Smooth muscle cell (in vitro differentiated cells): ENCODE measurements around the gene RIT2. TPM values are rescaled to one million over a fixed set of nuclear protein-coding genes. Genes with fewer than 3 reads are reported as not detected.

ENCODE experiments used
- DNase-seq: peaks from one replicate; lab custom pipeline; 2025; ENCODE audit not compliant: unreplicated experiment; lab: John Stamatoyannopoulos, UW
- H2AFZ ChIP-seq: fragments of 200-600 bp; sonication (generic); 2 replicates; pipeline ENCODE4 v1.6.0; 2016; ENCODE audit warnings: antibody characterized with exemption, low read depth, mild to moderate bottlenecking
- H3F3A ChIP-seq: fragments of 200-600 bp; sonication (generic); 2 replicates; pipeline ENCODE4 v1.6.0; 2017; ENCODE audit warnings: antibody characterized with exemption, low read depth
- H3K27ac ChIP-seq: fragments of 200-600 bp; sonication (generic); 2 replicates; pipeline ENCODE4 v1.5.1; 2016; ENCODE audit warnings: low read depth, mild to moderate bottlenecking
- H3K27me3 ChIP-seq: fragments of 200-600 bp; sonication (generic); 2 replicates; pipeline ENCODE4 v1.6.1; 2016; ENCODE audit warnings: low read depth, mild to moderate bottlenecking
- H3K36me3 ChIP-seq: fragments of 200-600 bp; sonication (generic); 2 replicates; pipeline ENCODE4 v1.5.1; 2016; ENCODE audit warnings: low read depth
- H3K4me1 ChIP-seq: fragments of 200-600 bp; sonication (generic); 2 replicates; pipeline ENCODE4 v1.5.1; 2016; ENCODE audit warnings: low read depth
- H3K4me2 ChIP-seq: fragments of 200-600 bp; sonication (generic); 2 replicates; pipeline ENCODE4 v1.6.0; 2016; ENCODE audit warnings: mild to moderate bottlenecking
- H3K4me3 ChIP-seq: fragments of 200-600 bp; sonication (generic); 2 replicates; pipeline ENCODE4 v1.5.1; 2016; ENCODE audit warnings: mild to moderate bottlenecking
- H3K79me2 ChIP-seq: fragments of 200-600 bp; sonication (generic); 2 replicates; pipeline ENCODE4 v1.6.0; 2016; ENCODE audit warnings: low read depth, mild to moderate bottlenecking
- H3K9ac ChIP-seq: fragments of 200-600 bp; sonication (generic); 2 replicates; pipeline ENCODE4 v1.6.0; 2016; ENCODE audit warnings: low read depth
- H3K9me3 ChIP-seq: fragments of 200-600 bp; sonication (generic); replicated peaks from 2 replicates; pipeline ENCODE4 v1.5.1; 2016; ENCODE audit warnings: low read depth
- H4K20me1 ChIP-seq: fragments of 200-600 bp; sonication (generic); 2 replicates; pipeline ENCODE4 v1.6.0; 2016; ENCODE audit warnings: low read depth
- CTCF ChIP-seq: fragments of 200-600 bp; sonication (generic); IDR thresholded peaks from 2 replicates; pipeline ENCODE4 v1.5.1; 2017; ENCODE audit warnings: borderline replicate concordance, mild to moderate bottlenecking, antibody characterized with exemption; ENCODE audit not compliant: insufficient read depth, poor library complexity, severe bottlenecking
- WGBS: methylation state at CpG from one replicate; pipeline ENCODE4 v1.1.7; 2016; ENCODE audit warnings: low lambda C conversion rate; 5-methylcytosine and 5-hydroxymethylcytosine counted together
- polyA plus RNA-seq: library from polyadenylated mRNA; unstranded; fragments of >200 nt; fragmentation: Nextera tagmentation; extraction: Ambion mirVana; gene quantifications from 2 replicates; pipeline ENCODE4 v1.2.1, GENCODE V29; 2016
- total RNA-seq: library from RNA; depleted of rRNA; stranded (reverse); fragments of >200 nt; gene quantifications from 2 replicates; pipeline ENCODE4 v1.2.3, GENCODE V29; 2014

RIT2 gene
- total and polyA plus RNA-seq, 2 experiments from 2014 or later: not detected

- Histone ChIP-seq H3K9ac (no peak overlapping the region), H3K9me3 (no peaks in the 10 kb centered on the region), H2AFZ (no peak overlapping the region), H3K4me3 (no peak overlapping the region), H3K79me2 (no peaks in the 10 kb centered on the region), H3K4me2 (no peak overlapping the region), H3K27me3 (no peaks in the 10 kb centered on the region), H3K27ac (no peak overlapping the region), H4K20me1 (no peaks in the 10 kb centered on the region), H3K36me3 (no peaks in the 10 kb centered on the region), H3F3A (no peaks in the 10 kb centered on the region), H3K4me1 (no peaks in the 10 kb centered on the region)
- WGBS: 97% methylated on average over 1 of the region's 1 CpG
- no peak for TF ChIP-seq CTCF
- no peak for DNase-seq
Measured at GRCh38 chr18:42948831-42949230, 166.7 kb downstream of the RIT2 start.

- DNase-seq: no peak
Measured at GRCh38 chr18:42941860-42942259, 173.6 kb downstream of the RIT2 start.

GRCh38 chr18:42941021-42941420 lies 174.5 kb downstream of the RIT2 start:
- Histone ChIP-seq H3K27ac (no peak overlapping the region), H3K4me2 (no peak overlapping the region), H3K27me3 (no peaks in the 10 kb centered on the region), H3K4me1 (peaks cover 10% of the 10 kb centered on the region), H3K79me2 (no peaks in the 10 kb centered on the region), H4K20me1 (no peaks in the 10 kb centered on the region), H3K9me3 (no peaks in the 10 kb centered on the region), H3K4me3 (no peak overlapping the region), H3K9ac (no peak overlapping the region), H3K36me3 (no peaks in the 10 kb centered on the region), H2AFZ (no peak overlapping the region), H3F3A (no peaks in the 10 kb centered on the region)
- TF ChIP-seq CTCF: no peak
- no peak for DNase-seq
- 82% methylated on average over 2 of the region's 2 CpGs for WGBS

More at GRCh38 chr18:42941860-42942259, 173.6 kb downstream of the RIT2 start:
- WGBS: 86% methylated on average over 2 of the region's 2 CpGs
- Histone ChIP-seq H4K20me1 (no peaks in the 10 kb centered on the region), H3K4me1 (peaks cover 10% of the 10 kb centered on the region), H3K27me3 (no peaks in the 10 kb centered on the region), H3K9ac (no peak overlapping the region), H3K9me3 (no peaks in the 10 kb centered on the region), H3K79me2 (no peaks in the 10 kb centered on the region), H3K4me2 (no peak overlapping the region), H3F3A (no peaks in the 10 kb centered on the region), H2AFZ (no peak overlapping the region), H3K4me3 (no peak overlapping the region), H3K36me3 (no peaks in the 10 kb centered on the region), H3K27ac (no peak overlapping the region)
- TF ChIP-seq CTCF: no peak

GRCh38 chr18:42937436-42937835 lies 178.0 kb downstream of the RIT2 start:
- TF ChIP-seq CTCF: no peak
- H3F3A ChIP-seq: no peaks in the 10 kb centered on the region
- no peak for DNase-seq
- H3K9me3 ChIP-seq: no peaks in the 10 kb centered on the region
- peaks cover 10% of the 10 kb centered on the region for H3K4me1 ChIP-seq
- H4K20me1 ChIP-seq: no peaks in the 10 kb centered on the region
- no peak overlapping the region for H2AFZ ChIP-seq
- H3K4me3 ChIP-seq: no peak overlapping the region
- no peaks in the 10 kb centered on the region for H3K27me3 ChIP-seq
- no peak overlapping the region for H3K27ac ChIP-seq
- no peaks in the 10 kb centered on the region for H3K36me3 ChIP-seq
- H3K4me2 ChIP-seq: peak overlapping the region; percentile 19
- H3K9ac ChIP-seq: no peak overlapping the region
- H3K79me2 ChIP-seq: no peaks in the 10 kb centered on the region
- 30% methylated on average over 2 of the region's 2 CpGs for WGBS
